Measurements from ENCODE around the gene PDZD2.
"Not testable (repeated sequence)": the region's sequence is repeated elsewhere in the genome, so short reads cannot be mapped to it uniquely, and the experiment has no call there.

Gene PDZD2

GRCh38 chr5:31966936-31967335 lies 328.0 kb downstream of the PDZD2 start:
- TF ChIP-seq ZFX (IDR thresholded peaks at IDR 0.05; ENCODE audit: borderline replicate concordance) = no peak
- no peak for TF ChIP-seq CTCF (IDR thresholded peaks at IDR 0.05)
- no peak overlapping the region for H3K27ac ChIP-seq

DNA sequence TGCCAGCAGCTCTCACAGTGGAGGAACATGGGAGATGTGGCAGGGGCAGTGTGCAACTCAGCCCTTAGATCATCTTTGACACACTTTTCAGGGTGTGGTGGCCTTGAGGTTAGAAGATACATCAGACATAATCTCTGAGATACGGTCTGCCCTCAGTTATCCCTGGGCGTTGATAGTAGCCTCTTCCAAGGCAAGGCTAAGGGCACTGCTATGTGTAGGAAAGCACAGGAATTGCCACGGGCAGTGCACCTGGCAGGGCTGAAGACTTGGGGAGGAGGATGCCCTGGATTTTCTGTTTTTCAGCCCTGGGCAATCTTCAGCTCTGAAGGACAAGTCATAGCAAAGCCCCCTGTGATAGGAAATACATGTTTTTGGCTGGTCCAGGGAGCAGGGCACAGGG lies 328.5 kb downstream of the PDZD2 start:
- TF ChIP-seq CTCF (IDR thresholded peaks at IDR 0.05) (no peak), ZFX (IDR thresholded peaks at IDR 0.05; ENCODE audit: borderline replicate concordance) (no peak)
- H3K27ac ChIP-seq = no peak overlapping the region

DNA sequence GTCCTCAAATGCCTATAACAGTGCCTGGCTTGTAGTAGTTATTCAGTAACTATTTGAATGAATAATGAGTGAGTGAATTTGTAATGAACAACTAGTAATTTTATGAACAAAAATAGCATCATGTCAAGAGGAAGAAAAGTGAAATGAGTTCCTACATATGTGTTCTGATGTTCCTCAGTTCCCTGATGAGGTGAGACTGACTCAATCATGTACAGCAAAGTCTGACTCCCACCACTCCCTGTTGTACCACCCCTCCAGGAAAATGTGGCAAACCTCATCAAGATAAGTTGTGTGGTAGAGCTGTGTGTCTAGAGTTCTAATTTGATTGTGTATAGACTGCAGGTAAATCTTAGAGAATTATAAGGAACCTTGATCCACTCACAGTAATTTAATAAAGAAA lies 333.6 kb downstream of the PDZD2 start:
- TF ChIP-seq CTCF (IDR thresholded peaks at IDR 0.05) (no peak), ZFX (IDR thresholded peaks at IDR 0.05; ENCODE audit: borderline replicate concordance) (no peak)

GRCh38 chr5:31975189-31975612 lies 336.3 kb downstream of the PDZD2 start:
- not testable (repeated sequence) for H3K27ac ChIP-seq

More for the DNA sequence above, 333.6 kb downstream of the PDZD2 start:
- no peak overlapping the region for H3K27ac ChIP-seq

- TF ChIP-seq CTCF (IDR thresholded peaks at IDR 0.05) (no peak), ZFX (IDR thresholded peaks at IDR 0.05; ENCODE audit: borderline replicate concordance) (no peak)
- no peak overlapping the region for H3K27ac ChIP-seq
These were observed 337.2 kb downstream of the PDZD2 start for GRCh38 chr5:31976169-31976568.

- TF ChIP-seq ZFX (IDR thresholded peaks at IDR 0.05; ENCODE audit: borderline replicate concordance) = no peak
- no peak for TF ChIP-seq CTCF (IDR thresholded peaks at IDR 0.05)
- no peak overlapping the region for H3K27ac ChIP-seq
These were observed 342.5 kb downstream of the PDZD2 start for GRCh38 chr5:31981361-31981945.

GRCh38 chr5:31982027-31982426 lies 343.1 kb downstream of the PDZD2 start:
- H3K27ac ChIP-seq = no peak overlapping the region
- TF ChIP-seq CTCF (IDR thresholded peaks at IDR 0.05) (no peak), ZFX (IDR thresholded peaks at IDR 0.05; ENCODE audit: borderline replicate concordance) (no peak)

DNA sequence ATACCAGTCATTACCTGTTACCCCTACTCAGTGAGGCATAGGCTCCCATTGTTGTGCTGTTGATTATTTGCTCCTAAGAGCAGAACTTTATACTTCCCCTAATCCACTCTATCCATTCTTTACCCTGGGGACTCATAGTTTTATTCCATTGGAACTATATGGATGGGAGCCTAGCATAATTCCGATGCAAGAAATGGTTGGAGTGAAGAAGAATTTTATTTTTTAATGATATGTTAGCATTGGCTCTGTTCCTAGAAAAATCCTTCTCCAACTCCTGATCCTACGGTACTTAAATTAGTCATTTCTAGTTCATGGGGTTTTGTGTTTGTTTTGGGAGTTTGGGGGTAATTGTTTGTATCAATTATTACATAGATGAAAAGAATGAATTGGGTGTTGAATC lies 343.7 kb downstream of the PDZD2 start:
- TF ChIP-seq CTCF (IDR thresholded peaks at IDR 0.05) (no peak), ZFX (IDR thresholded peaks at IDR 0.05; ENCODE audit: borderline replicate concordance) (no peak)
- no peak overlapping the region for H3K27ac ChIP-seq

Measured in 22Rv1 (cell line).